ENCODE data around the gene KIRREL3. TPM values are rescaled to one million over a fixed set of nuclear protein-coding genes. Genes with fewer than 3 reads are reported as not detected.

KIRREL3 gene
- polyA plus RNA-seq, 2 of the 4 experiments (the other 2 are of a cell fraction) = 3.0 to 11.0 TPM

DNA sequence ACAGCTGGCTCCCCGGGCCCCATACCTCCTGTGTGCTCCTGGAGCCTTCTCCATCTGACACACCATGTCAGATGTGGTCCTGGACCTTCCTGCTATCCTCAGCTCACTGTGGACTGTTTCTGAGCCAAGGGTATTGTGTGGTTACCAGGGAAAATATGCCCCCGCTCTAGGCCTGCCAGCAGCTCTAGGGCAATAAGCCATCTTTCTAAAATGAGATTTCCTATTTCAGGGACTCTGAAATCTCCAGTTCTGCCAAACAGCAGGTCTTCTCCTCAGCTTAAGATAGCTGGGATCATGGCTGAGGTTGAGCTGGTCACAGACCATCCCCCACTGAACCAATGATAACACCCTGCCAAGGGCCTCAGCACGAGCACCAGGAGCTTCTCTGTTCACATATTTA is 417.5 kb downstream of the KIRREL3 start:
- ATAC-seq (no peak), FAIRE-seq (no peak), DNase-seq (ENCODE audit: low read depth in 1 of 2, low spot score in 1 of 2) (no peak)
- TF ChIP-seq EHF (CRISPR knock-in tag; IDR thresholded peaks at IDR 0.05) (no peak), ZNF302 (CRISPR knock-in tag; IDR thresholded peaks at IDR 0.05) (no peak), JUNB (IDR thresholded peaks at IDR 0.05) (no peak), POLR2AphosphoS2 (conservative IDR thresholded peaks at IDR 0.05; ENCODE audit: low read length) (no peak), ZC3H11A (IDR thresholded peaks at IDR 0.05) (no peak), MAZ (IDR thresholded peaks at IDR 0.05; ENCODE audit: borderline replicate concordance, low read depth, low read length) (no peak), RCOR1 (IDR thresholded peaks at IDR 0.05; ENCODE audit: low read depth, low read length) (no peak), CHD4 (IDR thresholded peaks at IDR 0.05; ENCODE audit: borderline replicate concordance) (no peak), JUN (IDR thresholded peaks at IDR 0.05) (no peak), PHF8 (IDR thresholded peaks at IDR 0.05; ENCODE audit: borderline replicate concordance, low read depth) (no peak), RAD21 (conservative IDR thresholded peaks at IDR 0.05 in 1 of 2, IDR thresholded peaks at IDR 0.05 in 1 of 2) (no peak)
- TF ChIP-seq, protein P1, sequence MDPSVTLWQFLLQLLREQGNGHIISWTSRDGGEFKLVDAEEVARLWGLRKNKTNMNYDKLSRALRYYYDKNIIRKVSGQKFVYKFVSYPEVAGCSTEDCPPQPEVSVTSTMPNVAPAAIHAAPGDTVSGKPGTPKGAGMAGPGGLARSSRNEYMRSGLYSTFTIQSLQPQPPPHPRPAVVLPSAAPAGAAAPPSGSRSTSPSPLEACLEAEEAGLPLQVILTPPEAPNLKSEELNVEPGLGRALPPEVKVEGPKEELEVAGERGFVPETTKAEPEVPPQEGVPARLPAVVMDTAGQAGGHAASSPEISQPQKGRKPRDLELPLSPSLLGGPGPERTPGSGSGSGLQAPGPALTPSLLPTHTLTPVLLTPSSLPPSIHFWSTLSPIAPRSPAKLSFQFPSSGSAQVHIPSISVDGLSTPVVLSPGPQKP (IDR thresholded peaks at IDR 0.05; ENCODE audit: low read depth, low read length) = no peak
- TF ChIP-seq, protein P2, sequence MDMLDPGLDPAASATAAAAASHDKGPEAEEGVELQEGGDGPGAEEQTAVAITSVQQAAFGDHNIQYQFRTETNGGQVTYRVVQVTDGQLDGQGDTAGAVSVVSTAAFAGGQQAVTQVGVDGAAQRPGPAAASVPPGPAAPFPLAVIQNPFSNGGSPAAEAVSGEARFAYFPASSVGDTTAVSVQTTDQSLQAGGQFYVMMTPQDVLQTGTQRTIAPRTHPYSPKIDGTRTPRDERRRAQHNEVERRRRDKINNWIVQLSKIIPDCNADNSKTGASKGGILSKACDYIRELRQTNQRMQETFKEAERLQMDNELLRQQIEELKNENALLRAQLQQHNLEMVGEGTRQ (IDR thresholded peaks at IDR 0.05) = no peak
- TF ChIP-seq, protein P3, sequence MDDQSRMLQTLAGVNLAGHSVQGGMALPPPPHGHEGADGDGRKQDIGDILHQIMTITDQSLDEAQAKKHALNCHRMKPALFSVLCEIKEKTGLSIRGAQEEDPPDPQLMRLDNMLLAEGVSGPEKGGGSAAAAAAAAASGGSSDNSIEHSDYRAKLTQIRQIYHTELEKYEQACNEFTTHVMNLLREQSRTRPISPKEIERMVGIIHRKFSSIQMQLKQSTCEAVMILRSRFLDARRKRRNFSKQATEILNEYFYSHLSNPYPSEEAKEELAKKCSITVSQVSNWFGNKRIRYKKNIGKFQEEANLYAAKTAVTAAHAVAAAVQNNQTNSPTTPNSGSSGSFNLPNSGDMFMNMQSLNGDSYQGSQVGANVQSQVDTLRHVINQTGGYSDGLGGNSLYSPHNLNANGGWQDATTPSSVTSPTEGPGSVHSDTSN (IDR thresholded peaks at IDR 0.05) = no peak
- no peak overlapping the region for H3K27ac ChIP-seq
- H3K9me3 ChIP-seq = no peaks in the 10 kb centered on the region
- WGBS (ENCODE audit: missing lambda C conversion rate) = 68% methylated on average over 2 of the region's 3 CpGs
- no peak overlapping the region for H3K4me2 ChIP-seq
- peaks cover 10% of the 10 kb centered on the region for H3K4me1 ChIP-seq
- POLR2A ChIA-PET = no interaction called here
- CTCF ChIA-PET = interaction anchor here (0.9 kb wide), 1 partner anchor 25 kb away, joined by 3 read pairs; no protein-coding TSS in a partner anchor
- H3K4me3 ChIP-seq = no peak overlapping the region

DNA sequence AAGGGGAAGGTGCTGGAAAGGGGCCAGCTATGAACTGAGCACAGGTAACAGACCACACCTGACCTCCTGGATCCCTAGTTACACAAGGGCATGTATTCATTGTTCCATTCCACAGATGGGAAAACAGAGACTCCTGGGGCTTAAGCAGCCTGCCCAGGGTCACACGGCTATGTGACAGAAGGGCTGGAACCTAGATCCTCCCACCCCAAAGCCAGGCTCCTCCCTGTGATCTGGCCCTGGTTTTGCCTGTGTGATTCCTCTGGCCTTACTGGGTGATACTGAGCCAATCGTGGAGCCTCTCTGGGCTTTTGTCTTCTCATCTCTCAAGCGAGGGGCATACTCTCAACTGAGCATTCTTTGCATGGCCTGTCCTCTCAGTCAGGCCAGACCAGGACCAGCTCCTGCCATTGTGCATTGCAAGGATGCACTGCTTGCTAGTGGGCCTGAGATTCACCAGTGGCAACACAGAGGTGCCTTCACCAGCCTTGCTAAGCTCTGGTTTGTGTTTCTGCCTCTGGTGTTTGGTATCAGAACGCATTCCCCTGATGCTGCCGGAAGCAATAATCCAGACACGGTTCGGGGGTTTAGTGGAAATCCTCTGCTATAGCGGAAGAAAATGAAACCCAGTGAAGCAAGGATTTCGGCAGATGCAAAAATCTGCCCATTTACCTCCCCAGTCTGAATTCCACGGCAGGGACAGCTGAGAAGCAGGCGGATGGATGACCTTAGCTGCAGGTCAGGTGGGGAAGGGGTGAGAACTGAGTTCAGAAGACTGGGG is 418.5 kb downstream of the KIRREL3 start:
- 87% methylated on average over 10 of the region's 11 CpGs for WGBS (ENCODE audit: missing lambda C conversion rate)
- ChIA-PET CTCF (no interaction called here), POLR2A (no interaction called here)
- no peak overlapping the region for H3K4me3 ChIP-seq
- no peak for TF ChIP-seq EP300 (IDR thresholded peaks at IDR 0.05)
- no peak for TF ChIP-seq RAD21 (conservative IDR thresholded peaks at IDR 0.05 in 1 of 2, IDR thresholded peaks at IDR 0.05 in 1 of 2)
- TF ChIP-seq, protein P4, sequence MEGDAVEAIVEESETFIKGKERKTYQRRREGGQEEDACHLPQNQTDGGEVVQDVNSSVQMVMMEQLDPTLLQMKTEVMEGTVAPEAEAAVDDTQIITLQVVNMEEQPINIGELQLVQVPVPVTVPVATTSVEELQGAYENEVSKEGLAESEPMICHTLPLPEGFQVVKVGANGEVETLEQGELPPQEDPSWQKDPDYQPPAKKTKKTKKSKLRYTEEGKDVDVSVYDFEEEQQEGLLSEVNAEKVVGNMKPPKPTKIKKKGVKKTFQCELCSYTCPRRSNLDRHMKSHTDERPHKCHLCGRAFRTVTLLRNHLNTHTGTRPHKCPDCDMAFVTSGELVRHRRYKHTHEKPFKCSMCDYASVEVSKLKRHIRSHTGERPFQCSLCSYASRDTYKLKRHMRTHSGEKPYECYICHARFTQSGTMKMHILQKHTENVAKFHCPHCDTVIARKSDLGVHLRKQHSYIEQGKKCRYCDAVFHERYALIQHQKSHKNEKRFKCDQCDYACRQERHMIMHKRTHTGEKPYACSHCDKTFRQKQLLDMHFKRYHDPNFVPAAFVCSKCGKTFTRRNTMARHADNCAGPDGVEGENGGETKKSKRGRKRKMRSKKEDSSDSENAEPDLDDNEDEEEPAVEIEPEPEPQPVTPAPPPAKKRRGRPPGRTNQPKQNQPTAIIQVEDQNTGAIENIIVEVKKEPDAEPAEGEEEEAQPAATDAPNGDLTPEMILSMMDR (IDR thresholded peaks at IDR 0.05) = no peak
- no peak for TF ChIP-seq CHD4 (IDR thresholded peaks at IDR 0.05; ENCODE audit: borderline replicate concordance)
- no peak for TF ChIP-seq FOSB (CRISPR knock-in tag; IDR thresholded peaks at IDR 0.05)
- no peak for TF ChIP-seq KDM1A (IDR thresholded peaks at IDR 0.05; ENCODE audit: low read depth)
- H3K4me2 ChIP-seq = no peak overlapping the region
- H3K27ac ChIP-seq = no peak overlapping the region
- ATAC-seq = no peak
- DNase-seq (ENCODE audit: low read depth in 1 of 2, low spot score in 1 of 2) = no peak
- no peak for FAIRE-seq
- peaks cover 10% of the 10 kb centered on the region for H3K4me1 ChIP-seq
- H3K9me3 ChIP-seq = no peaks in the 10 kb centered on the region

All from A549 (cell line).